Cerebellar cortex (tissue), 1 donor: ENCODE measurements around the gene LARP4B.
"Not testable (repeated sequence)": the region's sequence is repeated elsewhere in the genome, so short reads cannot be mapped to it uniquely, and the experiment has no call there.

Experiments
- DNase-seq: peaks from one replicate; pipeline ENCODE4 v3.0.0-alpha.2; 2015; ENCODE audit warnings: low spot score

Gene LARP4B

DNA sequence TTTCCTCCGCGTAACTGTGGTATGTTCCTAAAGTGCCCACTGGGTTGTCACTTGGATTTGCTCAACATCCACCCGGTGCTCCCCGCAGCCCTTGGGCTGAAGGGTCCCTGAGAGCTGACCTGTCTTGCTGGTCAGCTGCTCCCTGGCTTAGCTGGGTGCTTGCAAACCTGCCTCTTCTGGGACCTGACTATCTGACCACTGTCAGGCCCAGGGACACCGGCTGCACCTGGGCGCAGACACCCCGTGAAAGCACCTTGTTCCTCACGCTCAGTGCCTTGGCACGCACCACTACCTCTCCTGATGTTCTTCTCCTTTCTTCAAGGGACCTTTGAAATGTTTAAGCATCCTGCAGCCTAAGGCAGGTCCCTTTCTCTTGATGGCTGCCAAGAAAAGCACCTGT is 26.6 kb upstream of the LARP4B start:
- no peak for DNase-seq

DNA sequence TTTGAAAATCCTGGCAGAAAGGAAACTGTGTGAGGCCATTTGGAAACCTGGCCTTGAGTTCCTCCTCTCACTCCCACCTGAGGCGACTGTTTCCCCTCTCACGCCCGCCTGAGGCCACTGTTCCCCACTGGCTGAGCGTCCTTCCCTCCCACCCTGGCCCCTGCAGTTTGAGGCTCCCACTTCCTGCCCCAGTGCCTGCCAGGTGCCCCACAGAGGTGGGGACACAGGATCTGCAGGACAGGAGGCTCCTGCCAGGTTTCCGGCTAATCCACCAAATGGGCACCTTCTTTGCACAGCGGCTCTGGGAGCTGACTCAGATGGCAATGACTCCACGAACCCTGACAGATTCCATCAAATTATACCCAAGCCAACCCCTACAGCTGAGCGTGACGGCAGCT is 24.3 kb upstream of the LARP4B start:
- DNase-seq = peak; percentile 66

GRCh38 chr10:955127-955819 is 23.8 kb upstream of the LARP4B start:
- DNase-seq = no peak

DNA sequence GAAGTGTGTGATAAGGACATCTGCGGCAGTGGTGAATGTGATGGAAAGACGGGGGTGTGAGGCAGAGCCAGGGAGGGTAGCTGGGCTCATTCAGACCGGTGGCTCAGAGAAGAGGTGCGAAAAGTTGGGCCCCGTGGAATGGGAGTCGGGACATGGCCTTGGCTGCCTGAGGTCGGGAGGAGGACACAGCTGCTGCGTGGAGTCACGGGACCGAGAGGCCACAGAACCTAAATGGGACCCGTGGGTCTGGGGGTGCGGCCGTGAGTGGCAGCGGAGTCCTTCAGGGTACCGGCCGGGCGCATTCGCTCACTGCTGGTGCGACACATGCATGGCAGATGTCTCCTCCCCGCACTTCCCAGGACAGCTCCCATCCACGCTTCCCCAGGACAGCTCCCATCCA is 22.9 kb upstream of the LARP4B start:
- no peak for DNase-seq

- DNase-seq = no peak
These were observed 22.3 kb upstream of the LARP4B start for GRCh38 chr10:953836-954235.

DNA sequence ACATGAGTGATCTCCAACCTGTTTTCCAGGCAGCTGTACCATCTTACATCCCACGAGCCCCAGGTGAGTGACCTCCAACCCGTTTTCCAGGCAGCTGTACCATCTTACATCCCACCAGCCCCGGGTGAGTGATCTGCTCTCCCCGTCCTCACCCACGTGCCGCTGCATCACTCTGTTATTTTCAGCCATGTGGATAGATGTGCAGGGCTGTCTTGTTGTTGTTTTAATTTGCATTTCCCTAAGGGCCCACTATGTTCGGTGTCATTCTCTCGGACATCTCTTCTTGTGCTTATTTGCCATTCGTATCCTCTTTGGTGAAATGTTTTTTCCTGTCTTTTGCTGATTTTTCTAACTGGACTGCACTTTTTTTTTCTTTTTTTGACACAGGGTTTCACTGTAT is 17.9 kb upstream of the LARP4B start:
- no peak for DNase-seq

GRCh38 chr10:948347-948746 is 16.8 kb upstream of the LARP4B start:
- no peak for DNase-seq

- no peak for DNase-seq
These were observed 16.4 kb upstream of the LARP4B start for GRCh38 chr10:947881-948280.

GRCh38 chr10:947051-947450 is 15.5 kb upstream of the LARP4B start:
- no peak for DNase-seq

DNA sequence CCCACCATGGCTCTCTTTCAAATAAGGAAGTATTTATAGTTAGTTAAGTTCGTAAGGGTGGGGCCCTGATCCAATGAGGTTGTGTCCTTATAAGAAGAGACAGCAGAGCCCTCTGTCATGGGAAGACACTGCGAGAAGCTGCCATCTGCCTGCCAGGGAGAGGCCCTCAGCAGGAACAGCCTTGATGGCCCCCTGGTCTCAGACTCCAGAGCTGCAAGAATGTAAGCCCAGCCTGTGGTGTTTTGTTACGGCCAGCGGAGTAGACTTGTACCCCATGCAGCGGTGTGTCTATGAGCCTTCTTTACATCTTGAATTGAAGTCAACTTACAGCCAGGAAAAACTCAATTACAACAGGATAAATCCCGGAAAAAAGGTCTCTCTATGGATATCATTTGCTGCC is 14.3 kb upstream of the LARP4B start:
- DNase-seq = no peak

GRCh38 chr10:944034-944831 is 12.7 kb upstream of the LARP4B start:
- DNase-seq = no peak

- DNase-seq = no peak
These were observed 12.0 kb upstream of the LARP4B start for GRCh38 chr10:943334-944033.

DNA sequence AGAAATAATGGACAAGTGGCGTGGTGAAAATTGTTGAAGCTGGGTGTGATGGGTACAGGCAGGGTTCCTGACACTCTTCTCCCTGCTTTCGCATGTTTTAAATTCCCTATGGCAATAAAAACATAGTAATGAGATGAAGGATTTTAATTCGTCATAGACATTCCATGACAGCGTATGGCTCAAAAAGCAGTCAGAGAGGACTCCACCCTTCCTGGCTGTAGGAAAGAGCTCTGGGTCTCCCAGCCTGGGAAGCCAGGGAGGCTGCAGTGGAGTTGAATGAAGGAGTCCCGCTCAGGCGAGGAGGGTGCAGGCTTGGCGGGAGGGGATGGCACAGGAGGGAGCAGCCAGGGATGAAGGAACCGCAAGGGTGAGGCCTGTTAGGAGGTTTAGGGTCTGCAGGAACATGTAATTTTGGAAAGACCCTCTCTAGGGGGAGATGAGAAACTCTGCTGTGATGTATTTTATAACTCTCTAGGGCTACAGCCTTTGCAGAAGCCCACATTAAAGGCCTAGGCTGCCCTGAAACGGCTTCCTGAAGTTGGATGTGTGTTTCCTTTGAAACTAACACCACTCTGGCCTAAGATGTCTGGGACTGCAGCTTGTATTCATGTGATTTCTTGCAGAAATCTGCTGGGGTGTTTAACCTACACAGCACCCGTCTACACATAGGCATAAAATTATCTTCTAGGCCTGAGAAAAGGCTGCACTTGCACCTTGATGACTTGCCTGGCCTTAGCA is 7.6 kb upstream of the LARP4B start:
- no peak for DNase-seq

DNA sequence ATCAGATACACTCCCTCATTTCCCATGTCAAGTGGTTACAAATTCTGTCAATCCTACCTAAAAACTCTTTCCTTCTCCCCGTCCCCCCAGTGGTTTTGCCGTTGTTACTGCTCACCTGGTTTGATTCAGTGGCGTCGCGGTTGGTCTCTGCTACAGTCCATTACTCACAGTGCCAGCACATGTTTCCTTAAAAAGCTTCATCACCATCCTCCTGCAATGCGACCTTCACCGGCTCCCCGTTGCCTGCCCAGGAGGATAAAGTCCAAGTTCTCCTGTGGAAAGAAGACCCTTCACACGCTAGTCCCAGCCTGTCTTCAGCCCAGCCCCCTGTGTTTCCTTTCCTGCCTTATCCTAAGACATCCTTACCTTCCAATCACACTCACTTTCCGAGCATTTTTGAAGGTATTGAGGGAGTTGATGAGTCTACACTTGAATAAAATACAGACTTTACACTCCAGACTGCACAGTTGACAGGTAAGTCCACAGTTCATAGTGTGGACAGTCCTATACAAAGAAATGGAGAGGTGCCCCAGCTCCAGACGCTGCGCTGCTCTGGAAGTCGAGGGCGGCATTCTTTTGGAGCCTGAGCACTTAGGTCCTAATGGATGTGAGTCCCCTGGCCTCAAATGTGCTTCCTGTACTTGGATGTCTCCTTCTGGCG is 3.4 kb upstream of the LARP4B start:
- DNase-seq = no peak

GRCh38 chr10:934165-934564 is 2.7 kb upstream of the LARP4B start:
- DNase-seq = not testable (repeated sequence)

DNA sequence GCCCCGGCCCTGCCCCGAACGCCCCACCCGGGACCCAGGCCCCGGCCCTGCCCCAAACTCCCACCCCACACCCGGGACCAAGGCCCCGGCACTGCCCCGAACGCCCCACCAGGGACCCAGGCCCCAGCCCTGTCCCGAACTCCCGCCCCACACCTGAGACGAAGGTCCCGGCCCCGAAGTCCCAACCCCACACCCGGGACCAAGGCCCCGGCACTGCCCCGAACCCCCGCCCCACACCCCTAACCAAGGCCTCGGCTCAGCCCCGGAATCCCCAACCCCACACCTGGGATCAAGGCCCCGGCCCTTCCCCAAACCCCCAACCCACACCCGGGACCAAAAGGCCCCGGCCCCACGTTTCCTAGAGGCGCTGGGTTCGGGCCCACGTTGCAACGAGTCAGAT is 1.1 kb upstream of the LARP4B start:
- no peak for DNase-seq

DNA sequence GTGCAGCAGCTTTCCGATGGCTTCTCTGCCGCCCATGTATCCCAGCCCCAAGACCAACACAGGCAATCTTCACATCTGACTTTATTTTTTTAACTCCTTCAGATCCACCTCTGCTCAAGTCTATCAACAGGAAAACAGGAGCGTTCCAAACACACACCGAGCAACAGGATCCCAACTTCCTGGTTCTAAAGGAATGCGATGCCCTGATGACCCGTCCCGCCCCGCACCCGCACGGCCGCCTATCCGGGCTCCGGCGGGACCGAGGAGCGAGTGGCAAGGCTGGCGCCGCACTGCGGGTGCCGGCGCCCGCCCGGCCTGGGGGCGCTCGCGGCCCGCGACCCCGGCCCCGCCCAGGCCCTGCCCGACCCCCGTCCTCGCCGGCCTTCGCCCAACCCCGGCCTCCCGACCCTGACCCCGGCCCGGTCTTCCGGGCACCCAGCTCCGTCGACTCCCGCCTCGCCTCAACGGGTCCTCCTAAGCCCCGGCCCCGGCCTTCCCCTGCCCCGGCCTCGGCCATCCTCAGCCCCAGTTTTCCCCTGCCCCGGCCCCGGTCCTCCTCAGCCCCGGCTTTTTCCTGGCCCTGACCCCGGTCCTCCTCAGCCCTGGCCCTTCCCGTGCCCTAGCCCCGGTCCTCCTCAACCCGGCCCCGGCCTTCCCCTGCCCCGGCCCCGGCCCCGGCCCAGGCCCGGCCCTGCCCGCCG is 730 bp downstream of the LARP4B start:
- DNase-seq = no peak

- no peak for DNase-seq
These were observed 1.4 kb downstream of the LARP4B start for GRCh38 chr10:929960-930624.

DNA sequence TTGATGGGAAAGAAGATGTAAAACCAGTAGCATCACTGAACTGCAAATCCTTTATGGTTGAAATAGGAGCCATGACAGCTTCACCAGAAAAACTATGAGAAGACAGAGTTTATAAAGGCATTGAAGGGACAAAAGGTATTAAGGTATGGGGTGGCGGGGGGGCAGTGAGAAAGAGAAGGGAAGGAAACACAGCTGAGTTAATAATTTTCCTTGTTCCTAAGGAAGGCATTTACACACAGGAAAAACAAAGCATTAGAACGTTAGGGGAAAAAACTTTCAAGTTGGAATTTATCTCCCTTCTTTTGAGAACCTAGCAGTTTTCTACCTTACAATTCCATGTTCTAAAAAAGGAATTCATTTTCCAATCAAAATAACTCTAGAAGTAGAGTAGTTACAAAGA is 4.4 kb downstream of the LARP4B start:
- DNase-seq = no peak

GRCh38 chr10:926075-926698 is 5.3 kb downstream of the LARP4B start:
- no peak for DNase-seq
